HepG2 (cell line): Measurements from ENCODE around the gene ANKS1B. TPM values are rescaled to one million over a fixed set of nuclear protein-coding genes. Genes with fewer than 3 reads are reported as not detected.

Experiments used
- ATAC-seq: fragments of 200-7000 bp; cut with Tn5 transposase; 3 replicates; pipeline ENCODE4 v1.9.1; 2020; ENCODE audit warnings: mild to moderate bottlenecking, moderate library complexity
- BruUV-seq: library from RNA; stranded (reverse); fragments of 400-500 nt; replicated peaks from 2 replicates; lab custom pipeline; 2021; lab: Mats Ljungman, UMichigan
- CTCF ChIA-PET: fragments of 300-600 bp; formaldehyde crosslinking; extraction: SDS; loops from one replicate; lab custom pipeline; 2021; ENCODE audit warnings: low total read pairs, inconsistent platforms, low intra/inter-chr PET ratio; lab: Yijun Ruan, JAX
- POLR2A ChIA-PET: fragments of 350-600 bp; sonication (Branson Sonifier 250); formaldehyde crosslinking; loops from one replicate; lab custom pipeline; 2020; ENCODE audit warnings: antibody characterized with exemption, inconsistent platforms; lab: Yijun Ruan, JAX
- DNase-seq: peaks from one replicate; pipeline ENCODE4 v3.0.0-alpha.2; 2015; ENCODE audit warnings: low spot score
- FAIRE-seq: peaks from 3 replicates; lab custom pipeline; 2011; peaks lifted over from hg19 to GRCh38; lab: Jason Lieb, UNC
- H2AFZ ChIP-seq: one replicate; pipeline ENCODE4 v1.6.1; 2011; ENCODE audit warnings: low read length, inconsistent platforms
- H3K27ac ChIP-seq: fragments of 300-600 bp; 3 replicates; pipeline ENCODE4 v1.8.0; 2011; ENCODE audit warnings: mixed run types, mild to moderate bottlenecking, mixed read lengths, low read length, inconsistent platforms; ENCODE audit not compliant: insufficient read depth; ENCODE audit errors: extremely low read length
- H3K27me3 ChIP-seq, 2 experiments: fragments of 200-600 bp in 1 of 2; 2 replicates in 1 of 2; 3 replicates in 1 of 2; pipeline versions ENCODE4 v1.6.0 to v1.8.0; 2011; ENCODE audit warnings: low read length in 2 of 2, mild to moderate bottlenecking in 2 of 2, moderate library complexity in 2 of 2, inconsistent platforms in 1 of 2; ENCODE audit not compliant: insufficient read depth in 2 of 2, control insufficient read depth in 1 of 2
- H3K36me3 ChIP-seq, 2 experiments: fragments of 200-600 bp in 1 of 2; replicated peaks in 1 of 2; 2 replicates in 1 of 2; 3 replicates in 1 of 2; pipeline versions ENCODE4 v1.5.1 to v1.8.0; 2011; ENCODE audit warnings: low read length in 2 of 2, inconsistent platforms in 1 of 2; ENCODE audit not compliant: insufficient read depth in 2 of 2, control insufficient read depth in 1 of 2
- H3K4me1 ChIP-seq: 2 replicates; pipeline ENCODE4 v1.5.1; 2012; ENCODE audit warnings: low read length, inconsistent platforms; ENCODE audit not compliant: insufficient read depth
- H3K4me2 ChIP-seq: 2 replicates; pipeline ENCODE4 v1.6.0; 2011; ENCODE audit warnings: low read depth, low read length, inconsistent platforms
- H3K4me3 ChIP-seq, 3 experiments: fragments of 200-600 bp in 1 of 3; sonication (generic), shearing (Covaris generic) in 1 of 3; replicated peaks in 1 of 3; 2 replicates each; pipeline ENCODE4 v1.5.1; 2011 to 2016; ENCODE audit warnings: low read length in 3 of 3, inconsistent platforms in 2 of 3, low read depth in 2 of 3, mild to moderate bottlenecking in 2 of 3, control low read depth in 1 of 3, mixed read lengths in 1 of 3; ENCODE audit not compliant: insufficient read depth in 1 of 3
- H3K79me2 ChIP-seq: one replicate; pipeline ENCODE4 v1.6.1; 2011; ENCODE audit warnings: low read length, inconsistent platforms; ENCODE audit not compliant: insufficient read depth
- H3K9ac ChIP-seq: 2 replicates; pipeline ENCODE4 v1.6.0; 2011; ENCODE audit warnings: mild to moderate bottlenecking, low read depth, low read length, inconsistent platforms; ENCODE audit not compliant: insufficient read depth
- H3K9me3 ChIP-seq: 2 replicates; pipeline ENCODE4 v1.5.1; 2012; ENCODE audit warnings: mild to moderate bottlenecking, low read length
- H4K20me1 ChIP-seq: 2 replicates; pipeline ENCODE4 v1.6.0; 2011; ENCODE audit warnings: inconsistent platforms, mild to moderate bottlenecking, low read length, moderate library complexity; ENCODE audit not compliant: insufficient read depth
- BHLHE40 ChIP-seq: IDR thresholded peaks from 2 replicates; pipeline ENCODE4 v1.6.1; 2011; ENCODE audit warnings: low read length, improper control_type of control experiment
- CEBPB ChIP-seq: IDR thresholded peaks from 2 replicates; pipeline ENCODE4 v1.6.1; 2011; ENCODE audit warnings: low read depth, low read length, improper control_type of control experiment, borderline replicate concordance
- CREB1 ChIP-seq, 2 experiments: fragments of 450-650 bp in 1 of 2; IDR thresholded peaks; 2 replicates each; pipeline ENCODE4 v1.6.1; 2016 to 2017; ENCODE audit warnings: control low read depth in 1 of 2, mild to moderate bottlenecking in 1 of 2, missing compliant biosample characterization in 1 of 2, missing genetic modification characterization in 1 of 2
- NFRKB ChIP-seq: fragments of 450-650 bp; IDR thresholded peaks from 2 replicates; pipeline ENCODE4 v1.6.1; 2017
- POLR2AphosphoS5 ChIP-seq: IDR thresholded peaks from 2 replicates; pipeline ENCODE4 v1.6.1; 2012; ENCODE audit warnings: low read depth, low read length
- RFX1 ChIP-seq: fragments of 450-650 bp; IDR thresholded peaks from 2 replicates; pipeline ENCODE4 v1.6.1; 2017
- ZNF350 ChIP-seq: sonication (generic); formaldehyde crosslinking; IDR thresholded peaks from 2 replicates; pipeline ENCODE4 v1.4.0; 2020; ENCODE audit warnings: mild to moderate bottlenecking, low read depth, missing genetic modification reagents, borderline replicate concordance
- WGBS: methylation state at CpG from one replicate; pipeline ENCODE4 v1.1.6; 2017; ENCODE audit warnings: low lambda C conversion rate; 5-methylcytosine and 5-hydroxymethylcytosine counted together
- in situ Hi-C: cut with HindIII; loops from 2 replicates; pipeline ENCODE4 v1.10.0; 2017; ENCODE audit warnings: low pct_unique_long_range_greater_than_20kb; ENCODE audit not compliant: extremely low pct_ligation_motif_present
- intact Hi-C: fragments of 100-400 bp; cut with micrococcal nuclease; formaldehyde crosslinking; loops from one replicate; pipeline ENCODE4 v1.10.0; 2022; ENCODE audit not compliant: unreplicated experiment
- polyA plus RNA-seq, 8 experiments: library from polyadenylated mRNA; depleted of rRNA in 3 of 8; stranded (reverse) in 7 of 8; unstranded in 1 of 8; fragments of >200 nt; fragmentation: Illumina TruSeq in 4 of 8; extraction: Trizol in 4 of 8; gene quantifications; 2 replicates each; pipeline versions ENCODE4 v1.2.1 to v1.2.3, GENCODE V29; 2011 to 2016; ENCODE audit warnings: low read depth in 4 of 8, missing spikeins in 1 of 8, mixed read lengths in 1 of 8; ENCODE audit not compliant: insufficient read depth in 1 of 8
- total RNA-seq, 5 experiments: library from RNA; depleted of rRNA; stranded (reverse); fragments of >200 nt; fragmentation: Illumina TruSeq; extraction: Trizol; gene quantifications; 2 replicates each; pipeline ENCODE4 v1.2.3, GENCODE V29; 2016; ENCODE audit warnings: low read depth in 1 of 5

Gene ANKS1B
- total and polyA plus RNA-seq, 2 of the 13 experiments (the other 11 are each of a cell fraction or from before 2014, with no cell fraction given), result 0.15 TPM; not detected in 1

GRCh38 chr12:99131751-99132199 lies 853.0 kb downstream of the ANKS1B start:
- 4% methylated on average over 7 of the region's 7 CpGs for WGBS
- no peak overlapping the region for H2AFZ ChIP-seq

GRCh38 chr12:99130808-99131553 lies 853.8 kb downstream of the ANKS1B start:
- FAIRE-seq, result no peak
- Histone ChIP-seq H3K27ac (no peak overlapping the region), H4K20me1 (no peaks in the 10 kb centered on the region), H3K4me2 (no peak overlapping the region), H3K36me3 (no peaks in the 10 kb centered on the region), H3K9ac (no peak overlapping the region), H3K4me1 (no peaks in the 10 kb centered on the region), H3K4me3 (no peak overlapping the region), H3K27me3 (no peaks in the 10 kb centered on the region), H2AFZ (no peak overlapping the region), H3K79me2 (no peaks in the 10 kb centered on the region), H3K9me3 (no peaks in the 10 kb centered on the region)
- no peak for DNase-seq
- in situ Hi-C loops, result no loop called here
- intact Hi-C loops, result no loop called here
- BruUV-seq, result no TSS peak
- ChIA-PET CTCF (no interaction called here), POLR2A (no interaction called here)
- WGBS, result 0% methylated on average over 3 of the region's 3 CpGs
- no peak for ATAC-seq
- TF ChIP-seq BHLHE40 (no peak), CEBPB (peak; percentile 10; the same call in 1 of the 2 replicates), POLR2AphosphoS5 (no peak), CREB1 (IDR thresholded peaks at IDR 0.05) (peak; percentile 50; the same call in 1 of the 2 replicates), CREB1 (CRISPR knock-in tag; IDR thresholded peaks at IDR 0.05) (no peak)

More at GRCh38 chr12:99131751-99132199, 853.0 kb downstream of the ANKS1B start:
- no peaks in the 10 kb centered on the region for H4K20me1 ChIP-seq
- H3K4me1 ChIP-seq, result no peaks in the 10 kb centered on the region
- no peak for ATAC-seq
- in situ Hi-C loops, result no loop called here
- no peaks in the 10 kb centered on the region for H3K9me3 ChIP-seq
- H3K27ac ChIP-seq, result no peak overlapping the region
- H3K79me2 ChIP-seq, result no peaks in the 10 kb centered on the region
- CTCF ChIA-PET, result no interaction called here
- no peak overlapping the region for H3K4me2 ChIP-seq
- no peak overlapping the region for H3K4me3 ChIP-seq
- TF ChIP-seq ZNF350 (CRISPR knock-in tag), result no peak
- no peak for TF ChIP-seq NFRKB
- peak; percentile 24; the same call in 1 of the 2 replicates for TF ChIP-seq RFX1
- TF ChIP-seq, all 625 proteins: peak for 1
- Histone ChIP-seq H3K27me3 (no peaks in the 10 kb centered on the region), H3K9ac (no peak overlapping the region), H3K36me3 (no peaks in the 10 kb centered on the region)
- POLR2A ChIA-PET, result no interaction called here
- BruUV-seq, result no TSS peak
- FAIRE-seq (no peak), DNase-seq (no peak)
- intact Hi-C loops, result no loop called here
